ENCODE measurements around the gene GRIN2D. TPM values are rescaled to one million over a fixed set of nuclear protein-coding genes. Genes with fewer than 3 reads are reported as not detected.

GRIN2D gene
- total and polyA plus RNA-seq, 12 donors = 0.04 to 1.0 (median 0.21) TPM

GRCh38 chr19:48362716-48363499 lies 30.6 kb upstream of the GRIN2D start:
- Histone ChIP-seq H3K36me3 (peaks cover 0 to 29% (median 0%) of the 10 kb centered on the region in 9 donors), H3K9me3 (no peaks in the 10 kb centered on the region), H3K27ac (peak overlapping the region; percentile 87 to 99 (median 96)), H3K4me3 (peak overlapping the region; percentile 47 to 86 (median 68)), H3K4me1 (peaks cover 0 to 16% (median 5%) of the 10 kb centered on the region in 9 donors), H3K27me3 (no peaks in the 10 kb centered on the region)
- 3 to 4% methylated on average over 26 of the region's 26 CpGs for WGBS, 2 donors
- intact Hi-C loops (cut with DNase I) = loop anchor here in 3 of 10 donors (2.0 to 5.0 kb wide), 3 partner anchors 36 to 106 kb away; partner anchors contain the start of genes CYTH2 (in 1 of the 3) and EMP3 (in 1 of the 3)
- ATAC-seq (peak; percentile 86 to 96 (median 92)), DNase-seq (peak; percentile 95 to 96)
- TF ChIP-seq, protein P1, sequence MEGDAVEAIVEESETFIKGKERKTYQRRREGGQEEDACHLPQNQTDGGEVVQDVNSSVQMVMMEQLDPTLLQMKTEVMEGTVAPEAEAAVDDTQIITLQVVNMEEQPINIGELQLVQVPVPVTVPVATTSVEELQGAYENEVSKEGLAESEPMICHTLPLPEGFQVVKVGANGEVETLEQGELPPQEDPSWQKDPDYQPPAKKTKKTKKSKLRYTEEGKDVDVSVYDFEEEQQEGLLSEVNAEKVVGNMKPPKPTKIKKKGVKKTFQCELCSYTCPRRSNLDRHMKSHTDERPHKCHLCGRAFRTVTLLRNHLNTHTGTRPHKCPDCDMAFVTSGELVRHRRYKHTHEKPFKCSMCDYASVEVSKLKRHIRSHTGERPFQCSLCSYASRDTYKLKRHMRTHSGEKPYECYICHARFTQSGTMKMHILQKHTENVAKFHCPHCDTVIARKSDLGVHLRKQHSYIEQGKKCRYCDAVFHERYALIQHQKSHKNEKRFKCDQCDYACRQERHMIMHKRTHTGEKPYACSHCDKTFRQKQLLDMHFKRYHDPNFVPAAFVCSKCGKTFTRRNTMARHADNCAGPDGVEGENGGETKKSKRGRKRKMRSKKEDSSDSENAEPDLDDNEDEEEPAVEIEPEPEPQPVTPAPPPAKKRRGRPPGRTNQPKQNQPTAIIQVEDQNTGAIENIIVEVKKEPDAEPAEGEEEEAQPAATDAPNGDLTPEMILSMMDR (IDR thresholded peaks at IDR 0.05) = peak in 1 of 9 donors; percentile 18

DNA sequence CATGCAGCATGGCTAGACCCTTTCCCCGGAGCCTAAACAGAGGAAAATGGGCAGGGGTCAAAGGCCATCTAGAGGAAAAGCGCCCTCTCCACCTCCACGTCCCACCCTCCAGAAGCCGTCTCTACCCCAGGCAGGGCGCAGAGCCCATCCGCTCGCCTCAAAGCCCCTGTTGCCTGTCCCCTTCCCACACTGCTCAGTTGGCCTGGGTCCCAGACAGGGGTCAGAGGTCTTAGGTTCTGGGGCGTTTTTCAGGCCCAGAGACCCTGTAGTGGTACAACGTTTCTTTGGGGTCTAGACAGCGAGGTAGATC lies 30.0 kb upstream of the GRIN2D start:
- Histone ChIP-seq H3K27ac (peak overlapping the region; percentile 87 to 99 (median 96)), H3K4me1 (peaks cover 0 to 16% (median 5%) of the 10 kb centered on the region in 9 donors), H3K4me3 (peak overlapping the region; percentile 47 to 86 (median 68)), H3K9me3 (no peaks in the 10 kb centered on the region), H3K27me3 (no peaks in the 10 kb centered on the region), H3K36me3 (peaks cover 0 to 26% (median 0%) of the 10 kb centered on the region in 9 donors)
- no peak for DNase-seq
- ATAC-seq = peak in 7 of 8 donors; percentile 2 to 38 (median 15)
- TF ChIP-seq, protein P1 (IDR thresholded peaks at IDR 0.05) = no peak
- WGBS, 2 donors = 0 to 2% methylated on average over 10 of the region's 10 CpGs
- intact Hi-C loops (cut with DNase I) = loop anchor here in 3 of 10 donors (2.0 to 5.0 kb wide), 3 partner anchors 36 to 105 kb away; partner anchors contain the start of genes CYTH2 (in 1 of the 3) and EMP3 (in 1 of the 3)

GRCh38 chr19:48363810-48364597 lies 29.5 kb upstream of the GRIN2D start, which contains the start of the genes SYNGR4 and TMEM143:
Gene SYNGR4 (plus strand): TSS chr19:48364367. CDS start chr19:48365843, 1,476 bp downstream.
Gene TMEM143 (minus strand): TSS chr19:48363940. CDS start chr19:48363920, 20 bp downstream.
- peaks cover 0 to 16% (median 5%) of the 10 kb centered on the region in 9 donors for H3K4me1 ChIP-seq
- intact Hi-C loops (cut with DNase I) = loop anchor here in 3 of 10 donors (2.0 to 5.0 kb wide), 3 partner anchors 37 to 105 kb away; partner anchors contain the start of genes CYTH2 (in 1 of the 3) and EMP3 (in 1 of the 3)

More at GRCh38 chr19:48363810-48364597, 29.5 kb upstream of the GRIN2D start, which contains the start of the genes SYNGR4 and TMEM143:
- peak; percentile 99 for DNase-seq
- WGBS, 2 donors = 1% methylated on average over 57 to 59 of the region's 59 CpGs
- ATAC-seq = peak; percentile 95 to 98 (median 96)
- H3K36me3 ChIP-seq = peaks cover 0 to 20% (median 0%) of the 10 kb centered on the region in 9 donors
- peak within 1 kb of the TSS; percentile 87 to 99 (median 96) for H3K27ac ChIP-seq
- H3K27me3 ChIP-seq = no peaks in the 10 kb centered on the region
- TF ChIP-seq, protein P1 (IDR thresholded peaks at IDR 0.05) = no peak
- no peaks in the 10 kb centered on the region for H3K9me3 ChIP-seq
- peak within 1 kb of the TSS; percentile 47 to 86 (median 68) for H3K4me3 ChIP-seq
